Stimulated activated CD4-positive, alpha-beta T cell treated with anti-CD3 and anti-CD28 coated beads, Interleukin-2, amount 100 ng/mL, for 4 hours (primary cell): Measurements from ENCODE around the gene GSPT2.
"Not testable (repeated sequence)": the region's sequence is repeated elsewhere in the genome, so short reads cannot be mapped to it uniquely, and the experiment has no call there.

Experiments
- DNase-seq: peaks from one replicate; pipeline ENCODE4 v3.0.0-alpha.2; 2020; ENCODE audit warnings: low read depth

Gene GSPT2

DNA sequence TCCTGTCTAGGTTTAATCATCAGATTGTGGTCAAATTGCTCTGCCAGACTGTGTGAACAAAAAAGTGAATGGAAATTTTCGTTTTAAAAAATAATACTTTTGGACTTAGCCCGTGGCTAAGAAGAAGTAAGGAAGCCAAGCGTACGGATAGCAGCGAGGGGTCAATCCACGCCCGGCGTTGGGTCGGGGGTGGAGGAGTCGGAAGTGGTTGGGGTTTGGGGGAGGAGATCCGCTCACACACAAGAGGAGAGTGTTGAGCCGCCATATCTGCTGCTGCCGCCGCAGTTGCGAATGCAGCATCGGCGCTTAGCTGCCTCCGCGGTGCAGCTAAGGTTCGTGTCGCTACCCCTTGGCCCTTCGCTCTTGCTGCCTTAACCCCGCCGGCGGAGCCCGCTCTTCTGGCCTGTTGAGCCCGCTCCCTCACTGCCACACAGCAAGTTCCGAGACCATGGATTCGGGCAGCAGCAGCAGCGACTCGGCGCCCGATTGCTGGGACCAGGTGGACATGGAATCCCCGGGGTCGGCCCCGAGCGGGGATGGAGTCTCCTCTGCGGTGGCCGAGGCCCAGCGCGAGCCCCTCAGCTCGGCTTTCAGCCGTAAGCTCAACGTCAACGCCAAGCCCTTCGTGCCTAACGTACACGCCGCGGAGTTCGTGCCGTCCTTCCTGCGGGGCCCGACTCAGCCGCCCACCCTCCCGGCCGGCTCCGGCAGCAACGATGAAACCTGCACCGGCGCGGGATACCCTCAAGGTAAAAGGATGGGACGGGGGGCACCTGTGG is at the start of gene GSPT2:
TSS of gene GSPT2 (plus strand) at position 264 of the 779 bp plus-strand sequence. CDS start at position 449, 185 bp downstream.
- peak; percentile 26 for DNase-seq

DNA sequence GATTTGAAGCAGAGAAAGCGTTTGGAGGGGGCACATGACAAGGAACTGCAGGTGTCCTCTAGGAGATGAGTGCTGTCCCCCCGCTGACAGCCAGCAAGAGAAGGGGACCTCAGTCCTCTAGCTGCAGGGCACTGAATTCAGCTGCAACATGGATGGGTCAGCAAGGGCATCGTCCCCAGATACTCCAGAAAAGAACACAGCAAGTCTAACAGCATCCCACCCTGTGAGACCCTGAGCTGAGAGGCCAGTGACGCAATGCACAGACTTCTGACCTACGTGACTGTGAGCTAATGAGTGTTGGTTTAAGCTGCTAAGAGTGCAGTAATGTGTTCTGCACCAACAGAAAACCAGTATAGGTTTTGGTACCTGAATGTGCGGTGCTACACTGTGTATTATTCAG is 49.0 kb upstream of the GSPT2 start:
- no peak for DNase-seq

DNA sequence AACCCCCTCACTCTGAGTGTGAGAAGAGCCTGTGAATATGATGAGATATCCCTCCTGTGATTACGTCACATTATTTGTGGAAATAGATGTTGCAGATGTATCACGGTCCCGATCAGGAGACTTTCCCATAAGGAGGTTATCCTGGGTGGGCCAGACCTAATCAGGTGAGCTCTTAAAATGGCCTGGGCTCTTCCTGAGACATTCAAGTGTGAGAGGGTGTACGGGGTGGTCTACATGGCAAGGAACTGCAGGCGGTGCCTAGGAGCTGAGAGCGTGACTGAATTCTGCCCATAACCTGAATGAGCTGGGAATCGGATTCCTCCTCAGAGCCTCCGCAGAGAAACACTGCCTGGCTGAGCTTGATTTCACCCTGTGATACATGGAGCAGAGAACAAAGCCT is 45.8 kb upstream of the GSPT2 start:
- DNase-seq, result no peak

DNA sequence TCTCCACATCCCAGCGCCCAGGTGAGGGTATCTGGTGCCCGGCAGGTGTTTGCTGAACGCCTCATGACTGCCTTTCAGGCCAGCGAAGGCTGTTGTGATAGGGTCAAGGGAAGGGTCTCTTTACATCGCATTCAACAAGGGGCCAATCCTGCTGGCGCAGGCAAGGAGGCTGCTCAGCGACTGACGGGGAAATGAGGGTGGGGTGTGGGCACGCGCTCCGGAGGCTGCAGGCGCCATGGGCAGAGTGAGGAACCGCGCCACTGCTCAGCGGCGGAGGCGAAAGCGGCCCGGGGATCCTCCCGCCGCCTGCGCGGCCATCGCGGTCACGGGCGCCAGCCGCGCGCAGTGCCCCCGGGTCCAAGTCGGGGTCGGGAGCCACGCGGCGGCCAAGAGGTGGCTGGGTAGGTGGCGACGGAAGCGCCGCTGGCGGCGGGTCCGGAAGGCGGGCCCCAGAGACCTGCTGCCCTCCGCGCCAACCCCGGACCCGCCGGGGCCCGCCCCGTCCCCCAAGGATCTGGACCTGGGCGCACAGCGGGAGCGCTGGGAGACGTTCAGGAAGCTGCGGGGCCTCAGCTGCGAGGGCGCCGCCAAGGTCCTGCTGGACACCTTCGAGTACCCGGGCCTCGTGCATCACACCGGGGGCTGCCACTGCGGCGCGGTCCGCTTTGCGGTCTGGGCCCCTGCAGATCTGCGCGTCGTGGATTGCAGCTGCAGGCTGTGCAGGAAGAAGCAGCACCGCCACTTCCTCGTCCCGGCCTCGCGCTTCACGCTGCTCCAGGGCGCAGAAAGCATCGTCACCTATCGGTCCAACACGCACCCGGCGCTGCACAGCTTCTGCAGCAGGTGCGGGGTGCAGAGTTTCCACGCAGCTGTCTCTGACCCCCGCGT is 32.7 kb upstream of the GSPT2 start, which contains the start of gene CENPVL1:
TSS of gene CENPVL1 (plus strand) at position 236 of the 888 bp plus-strand sequence. CDS start at position 236, 0 bp downstream.
- not testable (repeated sequence) for DNase-seq

DNA sequence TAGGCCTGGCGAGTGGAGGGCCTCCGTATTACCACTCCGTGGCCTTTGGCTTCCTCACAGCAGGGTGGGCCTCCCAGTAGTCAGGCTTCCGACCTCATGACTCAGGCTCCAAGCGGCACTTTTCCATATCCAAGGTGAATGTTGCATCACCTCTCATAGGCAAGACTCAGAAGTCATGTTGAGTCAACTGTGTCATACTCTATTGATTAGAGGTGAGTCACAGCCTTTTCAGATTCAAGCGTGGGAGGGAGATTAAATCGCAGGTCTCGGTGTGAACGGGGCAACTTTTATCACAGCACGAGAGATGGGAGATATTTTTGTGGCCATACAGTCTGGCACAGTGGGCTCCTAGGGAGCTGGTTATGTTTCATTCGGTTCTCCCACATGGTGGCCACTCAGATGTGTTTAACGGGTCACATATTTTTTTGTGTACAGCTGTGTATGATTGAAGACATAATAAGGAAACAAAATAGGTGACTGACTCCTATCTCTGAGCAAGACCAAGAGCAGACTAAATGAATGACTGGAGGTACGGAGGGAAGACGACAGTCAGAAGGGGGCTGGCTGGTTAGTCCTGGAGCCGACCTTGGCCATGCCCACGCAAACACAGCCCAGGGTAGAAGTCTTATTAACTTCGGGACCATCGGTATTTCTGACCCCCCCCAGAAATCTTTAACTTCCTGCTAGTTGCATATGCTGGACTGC is 30.1 kb upstream of the GSPT2 start:
- DNase-seq, result not testable (repeated sequence)

DNA sequence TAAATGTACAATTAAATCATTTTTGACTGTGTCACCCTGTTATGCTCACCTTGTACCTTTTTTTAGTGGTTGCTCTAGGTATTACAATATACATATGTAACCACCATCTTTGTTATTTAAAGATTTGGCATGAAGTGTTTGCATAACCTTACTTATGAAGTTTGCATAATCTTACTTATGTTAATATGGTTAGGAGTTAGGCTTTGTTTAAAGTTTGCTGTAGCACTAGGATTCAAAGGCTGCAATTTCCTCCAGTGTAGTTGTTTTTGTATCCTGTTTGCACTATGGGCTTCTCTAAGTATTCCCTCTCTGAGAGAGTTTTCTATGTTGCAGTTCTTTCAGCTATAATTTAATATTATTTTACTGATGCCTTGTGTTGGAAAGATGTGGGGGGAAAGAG is 15.0 kb upstream of the GSPT2 start:
- no peak for DNase-seq

DNA sequence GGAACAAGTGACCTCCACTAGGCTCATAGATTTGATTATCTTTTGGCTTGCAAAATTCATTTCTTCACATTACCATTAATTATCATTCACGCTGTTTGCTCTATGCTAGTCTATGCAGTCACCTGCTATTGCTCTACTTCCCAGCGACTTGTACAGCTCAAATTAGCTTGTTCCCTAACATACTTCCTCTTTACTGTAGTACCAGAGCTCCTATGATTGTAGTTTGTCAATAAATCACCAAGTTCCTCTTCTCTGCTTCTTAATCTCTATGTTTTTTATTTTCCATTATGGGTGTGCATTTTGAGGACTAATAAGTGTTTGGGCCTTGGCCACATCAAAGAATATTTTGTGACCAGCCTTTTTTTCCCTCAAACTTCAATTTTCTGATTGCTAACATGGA is 6.2 kb upstream of the GSPT2 start:
- no peak for DNase-seq

DNA sequence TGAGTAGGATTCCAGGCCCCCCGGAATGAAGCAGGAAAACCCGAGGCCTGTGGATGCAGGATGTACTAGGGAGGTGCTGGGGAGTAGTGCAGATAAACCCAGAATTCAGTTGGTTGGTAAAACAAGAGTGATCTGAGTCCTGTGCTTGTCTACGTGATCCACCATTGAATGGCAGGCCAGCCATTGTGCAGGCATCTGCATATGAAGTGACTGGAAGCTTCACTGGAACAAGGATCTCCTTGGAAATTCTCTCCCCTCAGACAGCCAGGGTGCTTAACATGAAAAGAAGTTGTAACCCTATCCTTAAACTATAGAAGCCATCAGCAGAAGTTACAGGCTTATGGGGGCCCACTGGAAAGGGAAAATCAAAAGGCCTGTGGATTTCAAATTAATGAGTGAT is 656 bp upstream of the GSPT2 start:
- no peak for DNase-seq

DNA sequence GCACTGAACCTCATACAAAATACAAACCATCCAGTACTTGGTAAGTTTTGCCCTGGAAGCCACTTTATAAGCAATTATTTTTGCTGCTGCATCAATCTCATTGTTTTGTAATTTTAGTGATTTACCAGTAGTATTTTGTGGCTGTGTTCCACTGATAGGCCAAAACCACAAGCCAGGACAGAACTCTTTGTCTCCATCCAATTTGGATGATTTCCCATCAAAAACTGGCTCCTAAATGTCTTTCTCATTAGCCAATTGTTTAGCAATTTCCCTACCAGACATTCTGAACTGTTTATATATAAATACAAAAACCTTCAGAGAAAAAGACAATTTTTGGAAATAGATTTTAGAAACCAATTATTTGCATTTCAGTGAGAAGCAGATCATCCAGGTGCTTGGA is 4.4 kb downstream of the GSPT2 start:
- DNase-seq, result no peak

DNA sequence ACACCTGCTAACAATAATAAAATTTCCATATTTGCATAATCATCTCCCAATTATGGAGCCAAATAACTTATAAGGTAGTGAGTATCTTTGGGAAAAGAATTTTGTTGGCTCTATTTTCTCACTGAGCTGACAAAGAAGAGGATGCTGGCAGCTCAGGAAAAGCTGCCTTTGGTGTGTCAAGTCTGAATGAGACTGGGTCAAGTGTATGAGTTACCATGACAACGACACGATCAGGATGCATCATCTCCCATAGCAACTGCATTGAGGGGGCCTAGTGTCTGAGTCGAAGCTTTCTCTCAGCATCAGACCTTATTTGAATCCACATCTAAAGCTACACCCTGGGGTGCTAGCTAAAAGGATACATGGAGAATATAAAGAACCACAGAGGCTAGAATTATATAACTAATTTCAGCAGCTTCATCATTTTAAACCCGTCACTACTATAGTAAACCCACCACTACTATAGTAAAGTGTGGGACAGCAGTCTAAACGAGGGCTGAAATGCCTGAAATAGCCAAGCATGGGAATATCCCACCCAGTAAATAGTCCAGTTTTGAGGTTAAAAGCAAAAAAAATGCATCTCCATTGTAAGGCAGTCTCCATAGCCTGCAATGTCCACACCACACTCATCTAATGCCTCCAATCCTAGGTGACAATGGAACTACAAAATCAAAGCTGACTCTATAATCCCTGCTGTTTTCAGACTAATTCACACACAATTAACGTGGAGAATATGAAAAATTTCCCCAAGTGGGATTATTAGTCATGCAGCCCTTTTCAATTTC is 16.0 kb downstream of the GSPT2 start:
- DNase-seq, result no peak

DNA sequence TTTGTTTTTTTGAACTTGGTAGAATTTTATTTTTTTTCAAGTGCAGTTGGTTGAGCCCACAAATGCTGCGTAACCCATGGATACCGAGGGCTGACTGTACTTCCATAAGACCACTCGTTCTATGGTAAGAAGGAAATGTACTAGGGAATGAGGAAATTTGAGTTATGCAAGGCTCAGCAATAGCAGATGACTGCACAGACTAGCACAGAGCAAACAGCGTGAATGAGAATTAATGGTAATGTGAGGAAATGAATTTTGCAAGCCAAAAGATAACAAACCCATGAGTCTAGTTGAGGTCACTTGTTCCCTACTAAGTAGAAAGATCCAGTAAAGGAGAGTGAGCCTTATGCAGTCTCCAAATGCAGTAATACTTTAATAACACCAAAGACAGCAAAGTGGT is 17.4 kb downstream of the GSPT2 start:
- no peak for DNase-seq

DNA sequence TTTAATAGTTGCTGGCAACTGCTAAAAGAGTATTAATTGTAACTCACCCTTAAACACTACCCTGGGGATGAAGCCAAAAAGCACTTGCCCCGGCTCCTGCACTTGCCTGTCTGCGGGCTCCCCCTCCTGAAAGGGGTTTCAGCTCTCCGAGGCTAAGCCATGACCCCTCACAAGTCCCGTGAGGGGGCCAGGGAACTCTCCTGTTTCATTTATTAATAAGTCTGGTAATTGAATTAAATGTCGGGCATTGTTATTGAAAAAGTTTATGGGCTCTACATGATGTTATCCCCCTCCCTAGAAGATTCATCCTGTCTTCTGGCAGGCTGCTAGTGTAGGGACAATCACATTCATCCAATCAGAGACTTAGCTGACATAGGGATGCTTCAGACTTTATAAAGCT is 23.3 kb downstream of the GSPT2 start:
- no peak for DNase-seq

DNA sequence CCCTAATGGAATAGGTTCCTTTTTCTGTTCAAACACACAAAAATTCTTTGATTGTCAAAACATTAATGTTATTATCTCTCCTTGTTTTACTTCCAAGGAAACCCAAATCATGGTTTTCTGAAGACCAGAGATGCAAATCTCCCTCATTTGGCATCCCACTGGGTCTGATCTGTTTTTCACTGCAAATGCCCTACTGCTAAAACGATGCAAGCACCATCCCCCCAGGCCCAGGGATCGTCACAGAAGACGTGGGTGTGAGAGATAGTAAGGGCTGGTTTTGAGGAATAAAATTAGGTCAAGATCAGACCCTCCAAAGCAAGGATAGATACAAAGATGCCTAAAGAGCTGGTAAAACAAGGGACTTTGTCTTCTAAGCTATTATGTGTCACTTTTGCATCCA is 33.6 kb downstream of the GSPT2 start:
- no peak for DNase-seq

DNA sequence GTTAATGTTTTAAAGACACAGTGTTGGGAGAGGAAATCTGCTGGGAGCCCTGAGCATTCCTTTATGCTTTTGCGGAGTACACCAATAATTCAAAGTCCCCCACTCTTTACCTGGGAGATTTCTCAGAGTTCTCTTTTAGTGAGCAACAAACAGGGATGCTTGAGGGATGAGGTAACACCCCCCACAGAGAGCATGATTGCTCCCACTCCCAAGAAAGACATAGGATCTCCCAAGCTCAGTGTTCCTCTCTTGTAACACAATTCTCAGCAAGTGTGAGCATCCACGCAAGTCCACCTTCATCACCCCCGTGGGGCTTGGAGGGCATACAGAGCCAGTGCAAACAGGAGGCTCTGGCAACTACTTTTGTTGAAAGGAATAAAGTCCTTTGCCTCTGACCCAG is 36.1 kb downstream of the GSPT2 start:
- DNase-seq, result no peak

DNA sequence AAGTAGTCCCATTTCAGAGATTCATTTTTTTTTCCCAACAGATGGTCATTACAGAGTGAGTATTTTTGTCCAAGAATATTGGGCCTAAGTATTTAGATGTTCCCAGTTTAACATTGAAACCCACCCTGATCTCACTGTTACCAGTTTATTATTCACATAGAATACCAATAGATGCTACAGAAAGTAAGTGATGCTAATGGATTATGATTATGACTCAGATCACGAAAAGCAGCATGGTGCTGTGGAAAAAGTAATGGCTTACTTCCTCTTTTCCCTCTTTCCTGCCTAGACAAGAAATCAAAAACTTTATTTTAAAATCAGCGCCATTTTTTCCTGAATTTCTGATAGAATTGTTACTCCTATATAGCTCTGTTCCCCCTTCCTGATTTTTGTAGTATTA is 51.9 kb downstream of the GSPT2 start:
- DNase-seq, result no peak
